Naive thymus-derived CD8-positive, alpha-beta T cell (primary cell): ENCODE results near the gene KAZN. TPM values are rescaled to one million over a fixed set of nuclear protein-coding genes. Genes with fewer than 3 reads are reported as not detected.

Experiments
- ATAC-seq, 2 donors: fragments of 150-1000 bp; cut with Tn5 transposase in 1 of 2; sonication (Bioruptor Pico), chemical (Tn5 transposase) in 1 of 2; 1 replicate in 1 of 2; 2 replicates in 1 of 2; pipeline ENCODE4 v1.10.0; 2021; ENCODE audit warnings: mild to moderate bottlenecking in 2 of 2, moderate library complexity in 2 of 2
- POLR2A ChIA-PET: fragments of 350-600 bp; sonication (Branson Sonifier 250); formaldehyde crosslinking; loops from one replicate; lab custom pipeline; 2021; ENCODE audit warnings: antibody characterized with exemption; lab: Charles Lee
- DNase-seq, 10 donors: peaks; one replicate each; pipeline versions ENCODE4 v3.0.0 to v3.0.0-alpha.2; 2020 to 2022
- H3K27ac Mint-ChIP-seq, 10 donors: one replicate each; pipeline ENCODE4 v1.8.0; 2020 to 2022; ENCODE audit warnings: mild to moderate bottlenecking in 10 of 10, mixed read lengths in 10 of 10, moderate library complexity in 4 of 10, inconsistent platforms in 1 of 10
- H3K27me3 Mint-ChIP-seq, 5 donors: one replicate each; pipeline ENCODE4 v1.8.0; 2021 to 2022; ENCODE audit warnings: mixed read lengths in 5 of 5
- H3K36me3 Mint-ChIP-seq, 3 donors: one replicate each; pipeline ENCODE4 v1.8.0; 2020 to 2022; ENCODE audit warnings: mixed read lengths in 3 of 3, mild to moderate bottlenecking in 2 of 3, inconsistent platforms in 1 of 3
- H3K4me1 Mint-ChIP-seq, 4 donors: one replicate each; pipeline ENCODE4 v1.8.0; 2021 to 2022; ENCODE audit warnings: mixed read lengths in 4 of 4
- H3K4me3 Mint-ChIP-seq, 10 donors: one replicate each; pipeline ENCODE4 v1.8.0; 2020 to 2022; ENCODE audit warnings: mild to moderate bottlenecking in 10 of 10, mixed read lengths in 10 of 10, moderate library complexity in 6 of 10, inconsistent platforms in 1 of 10
- H3K9me3 Mint-ChIP-seq, 9 donors: one replicate each; pipeline ENCODE4 v1.8.0; 2020 to 2022; ENCODE audit warnings: mixed read lengths in 9 of 9, mild to moderate bottlenecking in 3 of 9, inconsistent platforms in 1 of 9, moderate library complexity in 1 of 9
- polyA plus RNA-seq, 3 donors: library from polyadenylated mRNA; unstranded; fragments of 300-500 nt; fragmentation: Illumina TruSeq; gene quantifications; one replicate each; pipeline ENCODE4 v1.2.3, GENCODE V29; 2021
- total RNA-seq, 8 experiments: library from RNA in 2 of 8; stranded (reverse) in 2 of 8; gene quantifications; one replicate each; pipeline ENCODE4 v1.2.3 and lab custom pipeline; 2021 to 2026

The KAZN gene
- total and polyA plus RNA-seq, 5 experiments from 2014 or later = 0.02 to 0.63 (median 0.12) TPM; not detected in 1

GRCh38 chr1:14676400-14676799, 77.9 kb downstream of the KAZN start:
- H3K4me3 Mint-ChIP-seq = no peak overlapping the region
- peaks cover 0 to 5% (median 0%) of the 10 kb centered on the region in 9 donors for H3K9me3 Mint-ChIP-seq
- ATAC-seq (no peak), DNase-seq (no peak)
- no peaks in the 10 kb centered on the region for H3K36me3 Mint-ChIP-seq
- peaks cover 0 to 9% (median 3%) of the 10 kb centered on the region in 4 donors for H3K4me1 Mint-ChIP-seq
- H3K27ac Mint-ChIP-seq = no peak overlapping the region
- H3K27me3 Mint-ChIP-seq = peaks cover 0 to 9% (median 1%) of the 10 kb centered on the region in 5 donors
- POLR2A ChIA-PET = no interaction called here

GRCh38 chr1:14677292-14677971, 78.9 kb downstream of the KAZN start:
- Mint-ChIP-seq H3K4me1 (peaks cover 0 to 7% (median 3%) of the 10 kb centered on the region in 4 donors), H3K27ac (no peak overlapping the region), H3K27me3 (peaks cover 0 to 13% (median 1%) of the 10 kb centered on the region in 5 donors), H3K9me3 (peaks cover 0 to 5% (median 0%) of the 10 kb centered on the region in 9 donors), H3K36me3 (no peaks in the 10 kb centered on the region), H3K4me3 (peak overlapping the region in 1 of 10 donors; percentile 34)
- no peak for ATAC-seq
- POLR2A ChIA-PET = no interaction called here
- DNase-seq = no peak

GRCh38 chr1:14678011-14678638, 79.6 kb downstream of the KAZN start:
- H3K4me1 Mint-ChIP-seq = peaks cover 0 to 7% (median 2%) of the 10 kb centered on the region in 4 donors
- peaks cover 0 to 5% (median 0%) of the 10 kb centered on the region in 9 donors for H3K9me3 Mint-ChIP-seq
- no peaks in the 10 kb centered on the region for H3K36me3 Mint-ChIP-seq
- no peak overlapping the region for H3K27ac Mint-ChIP-seq
- H3K27me3 Mint-ChIP-seq = peaks cover 0 to 18% (median 1%) of the 10 kb centered on the region in 5 donors
- no peak for DNase-seq
- H3K4me3 Mint-ChIP-seq = peak overlapping the region in 2 of 10 donors; percentile 30 to 34
- no peak for ATAC-seq
- POLR2A ChIA-PET = no interaction called here

GRCh38 chr1:14679027-14679688, 80.7 kb downstream of the KAZN start:
- H3K9me3 Mint-ChIP-seq = peaks cover 0 to 6% (median 2%) of the 10 kb centered on the region in 9 donors
- ATAC-seq (no peak), DNase-seq (no peak)
- peaks cover 0 to 25% (median 1%) of the 10 kb centered on the region in 5 donors for H3K27me3 Mint-ChIP-seq
- POLR2A ChIA-PET = no interaction called here
- H3K27ac Mint-ChIP-seq = peak overlapping the region in 1 of 10 donors; percentile 15
- H3K4me1 Mint-ChIP-seq = peaks cover 0 to 7% (median 0%) of the 10 kb centered on the region in 4 donors
- H3K4me3 Mint-ChIP-seq = peak overlapping the region in 2 of 10 donors; percentile 4 to 34
- H3K36me3 Mint-ChIP-seq = no peaks in the 10 kb centered on the region

GRCh38 chr1:14681182-14681581, 82.7 kb downstream of the KAZN start:
- POLR2A ChIA-PET = no interaction called here
- DNase-seq (no peak), ATAC-seq (no peak)
- H3K4me1 Mint-ChIP-seq = peaks cover 0 to 7% (median 0%) of the 10 kb centered on the region in 4 donors
- no peak overlapping the region for H3K27ac Mint-ChIP-seq
- no peak overlapping the region for H3K4me3 Mint-ChIP-seq
- peaks cover 0 to 18% (median 4%) of the 10 kb centered on the region in 9 donors for H3K9me3 Mint-ChIP-seq
- H3K36me3 Mint-ChIP-seq = no peaks in the 10 kb centered on the region
- H3K27me3 Mint-ChIP-seq = peaks cover 0 to 31% (median 2%) of the 10 kb centered on the region in 5 donors

GRCh38 chr1:14682941-14683621, 84.6 kb downstream of the KAZN start:
- DNase-seq (no peak), ATAC-seq (no peak)
- POLR2A ChIA-PET = no interaction called here
- H3K36me3 Mint-ChIP-seq = no peaks in the 10 kb centered on the region
- H3K4me1 Mint-ChIP-seq = peaks cover 0 to 7% (median 0%) of the 10 kb centered on the region in 4 donors
- peaks cover 0 to 18% (median 4%) of the 10 kb centered on the region in 9 donors for H3K9me3 Mint-ChIP-seq
- H3K4me3 Mint-ChIP-seq = no peak overlapping the region
- no peak overlapping the region for H3K27ac Mint-ChIP-seq
- peaks cover 1 to 37% (median 10%) of the 10 kb centered on the region in 5 donors for H3K27me3 Mint-ChIP-seq

- POLR2A ChIA-PET = no interaction called here
- peaks cover 1 to 28% (median 10%) of the 10 kb centered on the region in 5 donors for H3K27me3 Mint-ChIP-seq
- H3K4me1 Mint-ChIP-seq = peaks cover 0 to 7% (median 0%) of the 10 kb centered on the region in 4 donors
- DNase-seq (no peak), ATAC-seq (no peak)
- no peak overlapping the region for H3K27ac Mint-ChIP-seq
- no peaks in the 10 kb centered on the region for H3K36me3 Mint-ChIP-seq
- peaks cover 0 to 18% (median 4%) of the 10 kb centered on the region in 9 donors for H3K9me3 Mint-ChIP-seq
- H3K4me3 Mint-ChIP-seq = no peak overlapping the region
These were observed 86.6 kb downstream of the KAZN start for GRCh38 chr1:14685078-14685477.

GRCh38 chr1:14686701-14687100, 88.2 kb downstream of the KAZN start:
- Mint-ChIP-seq H3K27ac (no peak overlapping the region), H3K4me1 (no peaks in the 10 kb centered on the region), H3K4me3 (no peak overlapping the region), H3K27me3 (peaks cover 0 to 28% (median 8%) of the 10 kb centered on the region in 5 donors), H3K9me3 (peaks cover 0 to 18% (median 4%) of the 10 kb centered on the region in 9 donors), H3K36me3 (no peaks in the 10 kb centered on the region)
- DNase-seq (no peak), ATAC-seq (no peak)
- POLR2A ChIA-PET = no interaction called here

- POLR2A ChIA-PET = no interaction called here
- Mint-ChIP-seq H3K9me3 (peaks cover 0 to 18% (median 4%) of the 10 kb centered on the region in 9 donors), H3K4me1 (no peaks in the 10 kb centered on the region), H3K4me3 (no peak overlapping the region), H3K27ac (peak overlapping the region in 1 of 10 donors; percentile 5), H3K27me3 (peaks cover 0 to 24% (median 8%) of the 10 kb centered on the region in 5 donors), H3K36me3 (no peaks in the 10 kb centered on the region)
- ATAC-seq = no peak
- no peak for DNase-seq
These were observed 88.7 kb downstream of the KAZN start for GRCh38 chr1:14687147-14687546.

GRCh38 chr1:14689996-14690615, 91.6 kb downstream of the KAZN start:
- H3K36me3 Mint-ChIP-seq = no peaks in the 10 kb centered on the region
- H3K4me3 Mint-ChIP-seq = no peak overlapping the region
- peaks cover 0 to 5% (median 0%) of the 10 kb centered on the region in 9 donors for H3K9me3 Mint-ChIP-seq
- no peak overlapping the region for H3K27ac Mint-ChIP-seq
- H3K4me1 Mint-ChIP-seq = no peaks in the 10 kb centered on the region
- POLR2A ChIA-PET = interaction anchor here (0.6 kb wide), 1 partner anchor 142 kb away, joined by 3 read pairs; no protein-coding TSS in a partner anchor
- peaks cover 5 to 29% (median 11%) of the 10 kb centered on the region in 5 donors for H3K27me3 Mint-ChIP-seq
- DNase-seq = no peak
- ATAC-seq = no peak

GRCh38 chr1:14693949-14694348, 95.5 kb downstream of the KAZN start:
- POLR2A ChIA-PET = no interaction called here
- no peaks in the 10 kb centered on the region for H3K36me3 Mint-ChIP-seq
- ATAC-seq = no peak
- H3K9me3 Mint-ChIP-seq = no peaks in the 10 kb centered on the region
- H3K4me1 Mint-ChIP-seq = no peaks in the 10 kb centered on the region
- peaks cover 10 to 47% (median 12%) of the 10 kb centered on the region in 5 donors for H3K27me3 Mint-ChIP-seq
- DNase-seq = no peak
- no peak overlapping the region for H3K4me3 Mint-ChIP-seq
- H3K27ac Mint-ChIP-seq = no peak overlapping the region

GRCh38 chr1:14694589-14694988, 96.1 kb downstream of the KAZN start:
- H3K27ac Mint-ChIP-seq = no peak overlapping the region
- ATAC-seq (no peak), DNase-seq (no peak)
- POLR2A ChIA-PET = no interaction called here
- no peaks in the 10 kb centered on the region for H3K9me3 Mint-ChIP-seq
- no peak overlapping the region for H3K4me3 Mint-ChIP-seq
- H3K27me3 Mint-ChIP-seq = peaks cover 10 to 47% (median 12%) of the 10 kb centered on the region in 5 donors
- no peaks in the 10 kb centered on the region for H3K4me1 Mint-ChIP-seq
- no peaks in the 10 kb centered on the region for H3K36me3 Mint-ChIP-seq
